ENCODE results near the gene CD164. TPM values are rescaled to one million over a fixed set of nuclear protein-coding genes. Genes with fewer than 3 reads are reported as not detected.
"Not testable (repeated sequence)": the region's sequence is repeated elsewhere in the genome, so short reads cannot be mapped to it uniquely, and the experiment has no call there.

CD164 gene
- total RNA-seq, 2 experiments from 2014 or later: 171 to 180 TPM

DNA sequence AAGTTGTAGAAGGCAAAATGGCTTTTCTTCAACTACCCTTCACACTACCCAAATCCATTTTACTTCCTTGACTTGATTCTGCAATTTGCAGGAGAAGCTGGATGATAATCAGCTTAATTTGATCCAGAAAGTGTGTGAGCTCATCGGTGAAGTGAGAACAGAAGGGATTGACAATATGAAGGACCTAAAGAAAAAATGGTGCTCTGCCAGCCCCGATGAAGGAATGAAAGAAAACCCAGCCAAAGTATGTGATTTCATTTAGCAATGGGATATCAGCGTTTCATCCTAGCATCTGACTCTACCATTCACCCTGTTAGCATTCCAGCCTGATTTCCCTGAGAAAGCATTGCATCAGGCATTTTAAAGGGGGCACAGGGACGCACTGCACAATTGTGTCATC lies 41.5 kb downstream of the CD164 start:
- no peaks in the 10 kb centered on the region for H3K9me3 Mint-ChIP-seq
- H3K4me1 Mint-ChIP-seq: no peaks in the 10 kb centered on the region
- no peak for DNase-seq
- no peaks in the 10 kb centered on the region for H3K27me3 Mint-ChIP-seq
- H3K27ac Mint-ChIP-seq: no peak overlapping the region
- no peak overlapping the region for H3K4me3 Mint-ChIP-seq
- H3K36me3 Mint-ChIP-seq: peaks cover 2% of the 10 kb centered on the region

DNA sequence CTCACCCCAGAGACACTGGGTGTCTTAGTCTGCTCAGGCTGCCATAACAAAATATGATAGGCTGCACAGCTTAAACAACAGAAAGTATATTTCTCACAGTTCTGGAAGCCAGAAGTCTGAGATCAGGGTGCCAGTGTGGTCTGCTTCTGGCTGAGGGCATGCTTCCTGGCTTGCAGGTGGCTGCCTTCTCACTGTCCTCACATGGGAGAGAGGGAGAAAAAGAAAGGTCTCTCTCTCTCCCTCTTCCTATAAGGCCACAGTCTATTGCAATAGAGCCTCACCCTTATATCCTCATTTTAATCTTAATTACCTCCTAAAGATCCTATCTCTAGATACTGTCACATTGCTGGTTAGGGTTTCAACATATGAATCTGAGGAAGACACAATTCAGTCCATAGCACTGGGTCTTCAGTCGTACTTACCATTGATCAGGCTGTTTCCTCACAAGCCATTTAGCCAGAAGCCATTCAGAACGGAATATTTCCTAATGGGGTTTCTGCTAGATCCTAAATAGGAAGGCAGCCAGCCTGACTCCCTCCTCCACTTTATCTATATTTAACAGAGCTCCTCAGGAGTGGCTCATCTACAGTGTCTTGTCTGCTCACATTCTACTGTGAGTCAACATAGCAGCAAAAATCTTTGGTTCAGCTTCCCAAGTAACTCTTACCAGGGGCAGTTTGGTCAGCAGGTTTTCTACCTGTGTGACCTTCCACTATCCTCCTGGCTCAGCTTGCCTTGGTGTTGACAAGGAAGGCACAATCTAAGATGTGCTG lies 42.2 kb downstream of the CD164 start:
- Mint-ChIP-seq H3K27ac (no peak overlapping the region), H3K9me3 (no peaks in the 10 kb centered on the region), H3K27me3 (no peaks in the 10 kb centered on the region), H3K36me3 (peaks cover 2% of the 10 kb centered on the region), H3K4me1 (no peaks in the 10 kb centered on the region), H3K4me3 (no peak overlapping the region)
- no peak for DNase-seq

DNA sequence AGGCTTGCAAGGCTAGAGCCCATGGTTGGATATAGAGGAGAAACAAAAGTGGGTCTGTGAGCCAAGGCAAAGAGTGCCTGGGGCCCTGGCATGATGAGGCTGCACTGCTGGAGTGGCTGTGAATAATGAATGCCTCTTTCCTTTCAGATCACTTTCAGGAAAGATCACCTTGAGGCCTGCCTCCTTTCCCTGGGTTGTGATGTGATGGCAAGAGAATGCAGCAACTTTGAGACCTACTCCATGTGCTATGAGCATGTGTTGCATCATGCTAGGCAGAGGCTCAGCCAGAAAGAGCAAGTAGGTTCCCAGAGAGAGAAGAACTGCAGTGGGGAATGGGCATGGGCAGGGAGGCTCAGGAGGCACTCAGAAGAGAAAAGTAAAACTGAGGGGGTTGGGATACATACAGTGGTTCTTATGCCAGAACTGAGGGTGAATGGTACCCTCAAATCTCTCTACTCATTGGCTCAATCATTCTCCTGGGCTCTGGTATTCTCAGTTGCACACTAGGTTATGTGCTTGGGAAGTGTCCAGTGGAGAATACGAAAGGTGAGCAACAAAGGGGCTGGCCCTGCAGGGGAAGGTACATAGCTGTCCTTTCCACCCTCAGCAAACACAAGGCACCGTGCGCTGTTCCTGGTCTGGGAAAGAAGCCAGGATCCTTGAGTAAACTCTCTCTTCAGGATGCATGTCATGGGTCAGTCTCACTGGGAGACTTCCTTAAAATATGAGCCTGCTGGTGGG lies 45.9 kb downstream of the CD164 start:
- no peaks in the 10 kb centered on the region for H3K4me1 Mint-ChIP-seq
- no peaks in the 10 kb centered on the region for H3K9me3 Mint-ChIP-seq
- no peak overlapping the region for H3K27ac Mint-ChIP-seq
- DNase-seq: no peak
- no peaks in the 10 kb centered on the region for H3K27me3 Mint-ChIP-seq
- no peaks in the 10 kb centered on the region for H3K36me3 Mint-ChIP-seq
- H3K4me3 Mint-ChIP-seq: no peak overlapping the region

DNA sequence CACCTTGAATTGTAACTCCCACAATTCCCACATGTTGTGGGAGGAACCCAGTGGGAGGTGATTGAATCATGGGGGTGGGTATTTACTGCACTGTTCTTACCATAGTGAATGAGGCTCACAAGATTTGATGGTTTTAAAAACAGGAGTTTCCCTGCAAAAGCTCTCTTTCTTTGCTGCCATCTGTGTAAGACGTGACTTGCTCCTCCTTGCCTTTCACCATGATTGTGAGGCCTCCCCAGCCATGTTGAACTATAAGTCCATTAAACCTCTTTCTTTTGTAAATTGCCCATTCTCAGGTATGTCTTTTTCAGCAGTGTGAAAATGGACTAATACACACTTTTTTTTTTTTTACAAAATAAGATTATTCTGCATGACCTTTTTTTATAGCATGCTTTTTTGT lies 48.4 kb downstream of the CD164 start:
- not testable (repeated sequence) for H3K4me3 Mint-ChIP-seq, H3K27me3 Mint-ChIP-seq, H3K4me1 Mint-ChIP-seq, DNase-seq, H3K36me3 Mint-ChIP-seq, H3K27ac Mint-ChIP-seq, H3K9me3 Mint-ChIP-seq

DNA sequence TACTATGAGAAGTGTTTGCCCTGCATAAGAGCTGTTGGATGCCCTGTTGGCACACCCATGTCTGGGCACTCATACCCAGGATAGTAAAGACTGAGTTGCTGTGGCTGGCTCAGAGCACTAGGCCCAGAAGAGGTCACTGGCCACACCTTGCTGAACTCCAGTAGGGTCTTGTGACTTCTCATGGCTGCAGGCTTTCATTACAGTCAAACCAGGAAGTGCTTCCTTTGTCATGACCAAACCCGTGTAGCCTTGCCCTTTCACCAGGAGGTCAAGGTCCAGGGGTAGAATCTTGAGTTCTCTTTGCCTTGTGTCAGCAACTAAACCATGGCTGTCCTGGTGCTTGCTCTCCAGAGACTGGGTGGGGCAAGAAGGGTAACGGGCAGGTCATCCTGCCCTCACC lies 49.5 kb downstream of the CD164 start:
- Mint-ChIP-seq H3K4me3 (no peak overlapping the region), H3K27ac (no peak overlapping the region), H3K27me3 (no peaks in the 10 kb centered on the region), H3K4me1 (peaks cover 2% of the 10 kb centered on the region), H3K36me3 (no peaks in the 10 kb centered on the region), H3K9me3 (no peaks in the 10 kb centered on the region)
- no peak for DNase-seq

DNA sequence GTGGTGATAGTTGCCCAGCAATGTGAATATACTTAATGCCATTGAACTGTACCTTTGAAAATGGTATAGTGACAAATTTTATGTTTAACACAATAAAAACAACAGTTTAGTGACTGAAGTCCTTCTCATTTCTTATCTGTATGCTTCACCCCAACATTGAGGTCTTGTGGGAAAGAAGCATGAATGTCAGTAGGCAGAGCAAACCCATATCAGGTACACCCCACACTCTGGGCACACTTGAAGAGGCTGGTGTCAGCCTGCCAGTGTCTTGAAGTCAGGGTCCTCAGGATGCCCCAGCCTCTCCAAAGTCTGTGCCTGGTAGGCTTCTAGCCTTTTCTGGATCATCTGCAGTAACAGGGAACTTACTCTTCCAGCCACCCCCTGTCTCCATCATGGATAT lies 51.2 kb downstream of the CD164 start:
- peaks cover 2% of the 10 kb centered on the region for H3K4me1 Mint-ChIP-seq
- no peaks in the 10 kb centered on the region for H3K36me3 Mint-ChIP-seq
- DNase-seq: no peak
- H3K9me3 Mint-ChIP-seq: no peaks in the 10 kb centered on the region
- no peaks in the 10 kb centered on the region for H3K27me3 Mint-ChIP-seq
- H3K27ac Mint-ChIP-seq: no peak overlapping the region
- no peak overlapping the region for H3K4me3 Mint-ChIP-seq

DNA sequence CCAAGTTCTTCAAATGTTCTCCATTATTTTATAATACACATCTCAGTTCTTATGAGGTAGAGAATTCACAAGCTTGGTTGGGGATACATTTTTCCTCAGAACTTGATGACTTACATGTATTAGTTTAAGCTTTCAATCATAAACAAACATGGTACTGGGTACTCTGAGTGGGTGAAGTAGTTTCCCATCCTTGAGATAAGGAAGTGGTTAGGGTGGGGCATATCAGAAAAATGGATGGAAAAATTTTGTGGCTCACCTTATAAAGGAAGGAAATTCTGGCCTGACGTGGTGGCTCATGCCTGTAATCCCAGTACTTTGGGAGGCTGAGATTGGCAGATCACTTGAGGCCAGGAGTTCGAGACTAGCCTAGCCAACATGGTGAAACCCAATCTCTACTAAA lies 52.0 kb downstream of the CD164 start:
- Mint-ChIP-seq H3K9me3 (no peaks in the 10 kb centered on the region), H3K27ac (no peak overlapping the region), H3K27me3 (no peaks in the 10 kb centered on the region), H3K4me1 (peaks cover 2% of the 10 kb centered on the region), H3K36me3 (no peaks in the 10 kb centered on the region), H3K4me3 (no peak overlapping the region)
- DNase-seq: no peak

DNA sequence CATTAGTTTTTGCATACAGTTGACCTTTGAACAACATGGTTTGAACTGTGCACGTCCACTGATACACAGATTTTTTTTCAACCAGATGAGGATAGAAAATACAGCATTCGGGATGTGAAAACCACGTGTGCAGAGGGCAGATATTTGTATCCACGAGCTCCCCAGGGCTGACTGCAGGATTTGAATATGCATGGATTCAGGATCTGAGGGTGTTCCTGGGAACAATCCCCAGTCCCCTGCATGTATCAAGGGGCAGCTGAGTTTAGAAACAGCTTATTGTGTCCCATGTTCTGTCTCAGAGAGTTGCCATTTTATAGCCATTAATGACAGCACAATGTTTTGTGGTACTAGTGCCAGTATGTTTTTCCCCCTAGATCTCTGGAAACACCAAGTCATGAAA lies 53.6 kb downstream of the CD164 start:
- no peak for DNase-seq
- Mint-ChIP-seq H3K27me3 (no peaks in the 10 kb centered on the region), H3K36me3 (no peaks in the 10 kb centered on the region), H3K27ac (no peak overlapping the region), H3K9me3 (no peaks in the 10 kb centered on the region), H3K4me1 (peaks cover 2% of the 10 kb centered on the region), H3K4me3 (no peak overlapping the region)

DNA sequence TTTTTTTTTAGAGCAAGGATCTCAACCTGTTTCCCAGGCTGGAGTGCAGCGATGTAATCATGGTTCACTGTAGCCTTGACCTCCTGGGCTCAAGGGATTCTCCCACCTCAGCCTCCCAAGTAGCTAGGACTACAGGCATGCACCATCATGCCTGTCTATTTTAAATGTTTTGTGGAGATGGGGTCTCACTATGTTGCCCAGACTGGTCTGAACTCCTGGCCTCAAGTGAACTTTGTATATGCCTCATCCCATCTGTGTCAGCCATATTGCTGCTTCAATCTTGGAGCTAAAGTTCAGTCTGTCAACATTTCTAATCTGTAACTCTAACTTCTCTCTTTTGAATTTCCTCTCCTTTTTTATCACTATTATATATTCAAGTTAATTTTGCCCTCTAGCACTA lies 54.3 kb downstream of the CD164 start:
- Mint-ChIP-seq H3K27me3 (no peaks in the 10 kb centered on the region), H3K36me3 (no peaks in the 10 kb centered on the region), H3K9me3 (no peaks in the 10 kb centered on the region), H3K4me1 (peaks cover 4% of the 10 kb centered on the region), H3K27ac (no peak overlapping the region), H3K4me3 (no peak overlapping the region)
- DNase-seq: no peak

DNA sequence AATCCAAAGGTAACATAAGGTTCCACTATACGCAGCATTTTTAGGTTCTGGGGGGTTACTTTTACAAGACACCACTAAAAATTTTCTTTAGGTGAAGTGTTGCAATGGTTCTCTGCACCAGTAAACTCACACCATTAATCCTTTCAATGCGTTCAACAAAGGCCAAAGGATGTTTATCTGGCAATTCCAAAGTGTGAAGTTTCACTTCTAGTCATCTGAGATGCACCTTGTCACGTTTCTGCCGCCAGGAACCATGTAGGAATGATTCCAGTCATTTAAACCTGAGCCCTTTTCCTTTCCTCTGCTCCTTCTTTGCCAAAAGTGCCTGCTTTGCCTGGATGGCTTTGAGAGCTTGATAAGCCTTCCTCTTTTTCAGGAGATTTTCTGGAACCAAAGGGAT lies 54.8 kb downstream of the CD164 start:
- Mint-ChIP-seq H3K9me3 (no peaks in the 10 kb centered on the region), H3K27ac (no peak overlapping the region), H3K36me3 (no peaks in the 10 kb centered on the region), H3K4me3 (no peak overlapping the region), H3K27me3 (no peaks in the 10 kb centered on the region), H3K4me1 (peaks cover 8% of the 10 kb centered on the region)
- DNase-seq: no peak

DNA sequence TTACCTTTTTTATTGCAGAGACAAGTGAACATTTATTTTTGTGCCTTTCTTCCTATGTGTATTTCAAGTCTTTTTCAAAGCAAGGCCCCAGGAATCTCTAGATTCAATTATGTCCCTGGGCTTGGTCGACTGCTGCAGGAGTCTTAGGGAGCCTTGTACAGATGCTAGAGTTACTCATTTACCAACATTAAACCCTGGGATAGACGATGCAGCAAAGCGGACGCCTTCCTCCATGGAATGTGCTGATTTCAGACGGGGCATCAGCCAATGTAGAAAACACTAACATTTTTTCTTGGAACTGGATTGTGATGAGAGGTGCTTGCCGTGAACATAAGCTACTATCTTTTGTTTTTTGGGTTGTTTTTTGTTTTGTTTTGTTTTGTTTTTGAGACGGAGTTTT lies 55.9 kb downstream of the CD164 start:
- Mint-ChIP-seq H3K36me3 (no peaks in the 10 kb centered on the region), H3K9me3 (no peaks in the 10 kb centered on the region)

DNA sequence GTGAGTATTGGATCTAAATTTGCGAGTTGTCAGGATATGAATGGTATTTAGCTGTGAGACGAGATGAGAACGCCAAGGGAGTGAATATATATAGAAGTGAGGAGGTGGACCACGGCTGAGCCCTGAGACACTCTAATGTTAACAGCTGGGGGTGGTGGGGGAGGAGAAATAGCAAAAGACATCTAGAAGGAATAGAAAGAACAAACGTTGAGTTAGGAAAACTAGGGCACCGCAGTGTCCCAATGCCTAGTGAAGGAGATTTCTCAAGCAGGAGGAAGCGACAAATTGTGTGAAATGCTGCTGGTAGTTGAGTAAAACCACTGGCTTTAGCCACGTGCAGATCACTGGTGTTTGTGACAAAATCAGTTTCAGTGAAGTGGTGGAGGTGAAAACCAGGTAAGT lies 56.9 kb downstream of the CD164 start:
- DNase-seq: no peak
- peaks cover 8% of the 10 kb centered on the region for H3K4me1 Mint-ChIP-seq
- H3K9me3 Mint-ChIP-seq: no peaks in the 10 kb centered on the region
- H3K27me3 Mint-ChIP-seq: no peaks in the 10 kb centered on the region
- no peak overlapping the region for H3K27ac Mint-ChIP-seq
- no peaks in the 10 kb centered on the region for H3K36me3 Mint-ChIP-seq
- no peak overlapping the region for H3K4me3 Mint-ChIP-seq

More for the DNA sequence above, 55.9 kb downstream of the CD164 start:
- Mint-ChIP-seq H3K27me3 (no peaks in the 10 kb centered on the region), H3K4me1 (peaks cover 8% of the 10 kb centered on the region), H3K27ac (no peak overlapping the region), H3K4me3 (no peak overlapping the region)
- DNase-seq: no peak

DNA sequence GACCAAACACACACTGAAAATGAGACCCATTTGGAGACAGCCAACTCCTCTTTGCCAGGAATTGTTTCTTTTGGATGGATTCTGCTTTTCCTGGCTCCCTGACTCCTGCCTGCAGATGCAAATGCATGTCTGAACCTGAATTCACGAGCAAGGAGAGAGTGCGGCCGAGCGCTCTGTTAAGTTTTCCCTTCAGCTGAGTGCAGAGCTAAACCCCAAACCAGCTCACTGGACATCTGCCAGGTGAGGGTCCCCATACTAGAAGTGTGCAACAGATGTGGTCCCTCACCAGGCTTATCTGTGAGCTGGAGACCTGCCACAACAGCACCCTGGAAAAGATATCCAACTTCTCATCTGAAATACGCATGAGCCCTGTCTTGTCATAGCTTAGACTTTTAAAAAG lies 59.0 kb downstream of the CD164 start:
- H3K4me1 Mint-ChIP-seq: peaks cover 6% of the 10 kb centered on the region
- H3K4me3 Mint-ChIP-seq: no peak overlapping the region
- no peaks in the 10 kb centered on the region for H3K36me3 Mint-ChIP-seq
- no peaks in the 10 kb centered on the region for H3K27me3 Mint-ChIP-seq
- H3K9me3 Mint-ChIP-seq: no peaks in the 10 kb centered on the region
- H3K27ac Mint-ChIP-seq: no peak overlapping the region
- DNase-seq: no peak

DNA sequence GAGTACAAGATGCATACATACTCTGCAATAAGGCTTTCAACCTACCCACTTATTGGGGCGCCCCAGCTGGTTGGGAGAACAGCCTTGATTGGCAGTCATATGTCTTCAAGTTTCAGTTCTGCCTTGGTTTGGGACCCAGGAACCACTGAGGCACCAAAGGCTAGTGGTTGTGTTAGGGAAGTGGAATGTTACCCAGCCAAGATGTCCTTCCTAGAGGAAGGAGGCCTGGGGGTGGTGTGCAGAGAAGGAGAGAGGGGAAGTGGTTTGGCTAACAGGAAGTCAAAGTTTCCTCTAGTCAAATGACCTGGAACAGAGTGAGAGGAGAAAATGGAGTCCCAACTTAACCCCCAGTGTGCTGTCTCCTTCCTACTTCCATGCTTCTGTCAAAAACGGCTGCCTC lies 59.4 kb downstream of the CD164 start:
- no peak overlapping the region for H3K4me3 Mint-ChIP-seq
- no peak for DNase-seq
- peak overlapping the region; percentile 57 for H3K27ac Mint-ChIP-seq
- no peaks in the 10 kb centered on the region for H3K9me3 Mint-ChIP-seq
- H3K27me3 Mint-ChIP-seq: no peaks in the 10 kb centered on the region
- no peaks in the 10 kb centered on the region for H3K36me3 Mint-ChIP-seq
- peaks cover 6% of the 10 kb centered on the region for H3K4me1 Mint-ChIP-seq

DNA sequence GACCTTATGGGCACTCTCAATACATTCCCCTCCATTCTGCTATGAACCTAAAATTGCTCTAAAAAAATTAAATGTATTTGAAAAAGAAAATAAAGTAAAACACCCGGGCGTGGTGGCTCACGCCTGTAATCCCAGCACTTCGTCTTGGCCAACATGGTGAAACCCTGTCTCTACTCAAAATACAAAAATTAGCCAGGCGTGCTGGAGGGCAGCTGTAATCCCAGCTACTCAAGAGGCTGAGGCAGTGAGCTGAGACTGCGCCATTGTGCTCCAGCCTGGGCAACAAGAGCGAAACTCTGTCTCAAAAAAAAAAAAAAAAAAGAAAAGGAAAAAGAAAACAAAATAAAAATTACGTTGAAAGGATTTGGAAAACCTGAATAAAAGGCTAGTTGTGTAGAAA lies 60.5 kb downstream of the CD164 start:
- Mint-ChIP-seq H3K9me3 (no peaks in the 10 kb centered on the region), H3K27me3 (no peaks in the 10 kb centered on the region), H3K27ac (no peak overlapping the region), H3K36me3 (no peaks in the 10 kb centered on the region), H3K4me1 (peaks cover 6% of the 10 kb centered on the region), H3K4me3 (no peak overlapping the region)
- DNase-seq: no peak

DNA sequence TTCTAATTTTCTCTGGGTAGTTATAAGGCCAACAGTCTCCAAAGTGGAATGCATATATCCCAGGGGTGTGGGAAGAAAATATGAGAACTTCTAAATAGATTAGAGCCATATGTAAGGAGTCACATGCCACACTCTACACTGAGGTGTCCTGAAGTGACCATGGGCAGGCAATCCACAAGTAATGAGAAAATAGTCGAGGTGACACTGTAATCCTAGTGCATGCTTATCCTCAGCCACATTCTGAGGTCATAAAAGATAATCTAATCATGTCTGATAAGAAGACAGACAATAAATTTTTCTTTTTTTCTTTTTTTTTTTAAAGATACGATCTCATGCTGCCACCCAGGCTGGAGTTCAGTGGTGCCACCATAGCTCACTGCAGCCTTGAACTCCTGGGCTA lies 62.2 kb downstream of the CD164 start:
- H3K9me3 Mint-ChIP-seq: no peaks in the 10 kb centered on the region
- no peak for DNase-seq
- H3K36me3 Mint-ChIP-seq: no peaks in the 10 kb centered on the region
- H3K27me3 Mint-ChIP-seq: no peaks in the 10 kb centered on the region
- H3K27ac Mint-ChIP-seq: no peak overlapping the region
- H3K4me1 Mint-ChIP-seq: peaks cover 6% of the 10 kb centered on the region
- H3K4me3 Mint-ChIP-seq: no peak overlapping the region

Measured in activated naive CD8-positive, alpha-beta T cell treated with anti-CD3 and anti-CD28 coated beads for 36 hours (primary cell).